T-helper 2 cell treated with Interferon-gamma antibody and Interleukin-4, amounts not matched to agents 5 μg/mL and 100 μg/mL, for 36 hours (primary cell): ENCODE data around the gene PLA2G1B.

Experiments
- DNase-seq: peaks from one replicate; pipeline ENCODE4 v3.0.0; 2021; ENCODE audit warnings: low spot score
- H3K27ac Mint-ChIP-seq: one replicate; pipeline ENCODE4 v1.8.0; 2021; ENCODE audit warnings: mild to moderate bottlenecking, mixed read lengths
- H3K27me3 Mint-ChIP-seq: one replicate; pipeline ENCODE4 v1.8.0; 2021; ENCODE audit warnings: low read depth, mixed read lengths
- H3K36me3 Mint-ChIP-seq: one replicate; pipeline ENCODE4 v1.8.0; 2021; ENCODE audit warnings: low read depth, mixed read lengths
- H3K4me1 Mint-ChIP-seq: one replicate; pipeline ENCODE4 v1.8.0; 2021; ENCODE audit warnings: low read depth, mixed read lengths
- H3K4me3 Mint-ChIP-seq: one replicate; pipeline ENCODE4 v1.8.0; 2022; ENCODE audit warnings: mild to moderate bottlenecking, moderate library complexity, mixed read lengths
- H3K9me3 Mint-ChIP-seq: one replicate; pipeline ENCODE4 v1.8.0; 2021; ENCODE audit warnings: mixed read lengths

The PLA2G1B gene

GRCh38 chr12:120327593-120327992 lies at the start of gene PLA2G1B:
Gene PLA2G1B, minus strand, starts transcription at chr12:120327779. Its CDS starts 26 bp downstream, at chr12:120327753.
- DNase-seq: no peak
- Mint-ChIP-seq H3K36me3 (no peaks in the 10 kb centered on the region), H3K4me1 (peaks cover 5% of the 10 kb centered on the region), H3K9me3 (no peaks in the 10 kb centered on the region), H3K27me3 (peaks cover 3% of the 10 kb centered on the region), H3K27ac (no peak within 1 kb of the TSS), H3K4me3 (no peak within 1 kb of the TSS)

- Mint-ChIP-seq H3K27ac (no peak overlapping the region), H3K27me3 (peaks cover 56% of the 10 kb centered on the region), H3K36me3 (no peaks in the 10 kb centered on the region), H3K9me3 (no peaks in the 10 kb centered on the region), H3K4me1 (no peaks in the 10 kb centered on the region), H3K4me3 (no peak overlapping the region)
- DNase-seq: no peak
Measured at GRCh38 chr12:120376934-120377572, 49.5 kb upstream of the PLA2G1B start.

GRCh38 chr12:120376416-120376815 lies 48.8 kb upstream of the PLA2G1B start:
- Mint-ChIP-seq H3K4me3 (no peak overlapping the region), H3K36me3 (no peaks in the 10 kb centered on the region), H3K9me3 (no peaks in the 10 kb centered on the region)

GRCh38 chr12:120376009-120376408 lies 48.4 kb upstream of the PLA2G1B start:
- Mint-ChIP-seq H3K4me1 (no peaks in the 10 kb centered on the region), H3K9me3 (no peaks in the 10 kb centered on the region), H3K4me3 (no peak overlapping the region), H3K27me3 (peaks cover 59% of the 10 kb centered on the region), H3K36me3 (no peaks in the 10 kb centered on the region), H3K27ac (no peak overlapping the region)
- DNase-seq: no peak

More at GRCh38 chr12:120376416-120376815, 48.8 kb upstream of the PLA2G1B start:
- peaks cover 57% of the 10 kb centered on the region for H3K27me3 Mint-ChIP-seq
- no peak overlapping the region for H3K27ac Mint-ChIP-seq
- DNase-seq: no peak
- H3K4me1 Mint-ChIP-seq: no peaks in the 10 kb centered on the region

- H3K4me1 Mint-ChIP-seq: peaks cover 7% of the 10 kb centered on the region
- H3K9me3 Mint-ChIP-seq: no peaks in the 10 kb centered on the region
- no peaks in the 10 kb centered on the region for H3K36me3 Mint-ChIP-seq
- no peak overlapping the region for H3K27ac Mint-ChIP-seq
- no peak for DNase-seq
- peaks cover 72% of the 10 kb centered on the region for H3K27me3 Mint-ChIP-seq
- no peak overlapping the region for H3K4me3 Mint-ChIP-seq
Measured at GRCh38 chr12:120373683-120374082, 46.1 kb upstream of the PLA2G1B start.

GRCh38 chr12:120370343-120371243 lies 43.0 kb upstream of the PLA2G1B start:
- peak overlapping the region; percentile 69 for H3K4me3 Mint-ChIP-seq
- no peak for DNase-seq
- no peaks in the 10 kb centered on the region for H3K36me3 Mint-ChIP-seq
- peaks cover 8% of the 10 kb centered on the region for H3K4me1 Mint-ChIP-seq
- H3K27ac Mint-ChIP-seq: no peak overlapping the region
- H3K27me3 Mint-ChIP-seq: peaks cover 79% of the 10 kb centered on the region
- H3K9me3 Mint-ChIP-seq: no peaks in the 10 kb centered on the region

- H3K4me3 Mint-ChIP-seq: peak overlapping the region; percentile 69
- no peaks in the 10 kb centered on the region for H3K36me3 Mint-ChIP-seq
- H3K9me3 Mint-ChIP-seq: no peaks in the 10 kb centered on the region
- H3K27me3 Mint-ChIP-seq: peaks cover 76% of the 10 kb centered on the region
- peaks cover 8% of the 10 kb centered on the region for H3K4me1 Mint-ChIP-seq
- no peak for DNase-seq
- H3K27ac Mint-ChIP-seq: no peak overlapping the region
Measured at GRCh38 chr12:120369603-120370342, 42.2 kb upstream of the PLA2G1B start.

GRCh38 chr12:120368789-120369602 lies 41.4 kb upstream of the PLA2G1B start, which contains the start of gene MSI1:
Gene MSI1, minus strand, starts transcription at chr12:120369164. Its CDS starts 73 bp downstream, at chr12:120369091.
- H3K9me3 Mint-ChIP-seq: no peaks in the 10 kb centered on the region
- H3K4me3 Mint-ChIP-seq: peak within 1 kb of the TSS; percentile 69
- peaks cover 8% of the 10 kb centered on the region for H3K4me1 Mint-ChIP-seq
- H3K36me3 Mint-ChIP-seq: no peaks in the 10 kb centered on the region
- H3K27ac Mint-ChIP-seq: no peak within 1 kb of the TSS
- peaks cover 75% of the 10 kb centered on the region for H3K27me3 Mint-ChIP-seq
- DNase-seq: no peak

GRCh38 chr12:120367924-120368788 lies 40.6 kb upstream of the PLA2G1B start:
- H3K27me3 Mint-ChIP-seq: peaks cover 80% of the 10 kb centered on the region
- H3K4me1 Mint-ChIP-seq: peaks cover 8% of the 10 kb centered on the region
- H3K36me3 Mint-ChIP-seq: no peaks in the 10 kb centered on the region
- peak; percentile 18 for DNase-seq
- no peaks in the 10 kb centered on the region for H3K9me3 Mint-ChIP-seq
- peak overlapping the region; percentile 41 for H3K4me3 Mint-ChIP-seq
- H3K27ac Mint-ChIP-seq: no peak overlapping the region

GRCh38 chr12:120367233-120367923 lies 39.8 kb upstream of the PLA2G1B start:
- H3K27me3 Mint-ChIP-seq: peaks cover 79% of the 10 kb centered on the region
- no peaks in the 10 kb centered on the region for H3K36me3 Mint-ChIP-seq
- peak overlapping the region; percentile 41 for H3K4me3 Mint-ChIP-seq
- no peak overlapping the region for H3K27ac Mint-ChIP-seq
- H3K9me3 Mint-ChIP-seq: no peaks in the 10 kb centered on the region
- peaks cover 8% of the 10 kb centered on the region for H3K4me1 Mint-ChIP-seq
- no peak for DNase-seq

GRCh38 chr12:120366845-120367232 lies 39.3 kb upstream of the PLA2G1B start:
- peaks cover 79% of the 10 kb centered on the region for H3K27me3 Mint-ChIP-seq
- H3K36me3 Mint-ChIP-seq: no peaks in the 10 kb centered on the region
- H3K27ac Mint-ChIP-seq: no peak overlapping the region
- H3K4me3 Mint-ChIP-seq: no peak overlapping the region
- no peak for DNase-seq
- H3K4me1 Mint-ChIP-seq: peaks cover 8% of the 10 kb centered on the region
- no peaks in the 10 kb centered on the region for H3K9me3 Mint-ChIP-seq

GRCh38 chr12:120366341-120366705 lies 38.7 kb upstream of the PLA2G1B start:
- no peak for DNase-seq
- no peaks in the 10 kb centered on the region for H3K36me3 Mint-ChIP-seq

More at GRCh38 chr12:120366341-120366705, 38.7 kb upstream of the PLA2G1B start:
- Mint-ChIP-seq H3K4me3 (no peak overlapping the region), H3K27me3 (peaks cover 74% of the 10 kb centered on the region), H3K9me3 (no peaks in the 10 kb centered on the region), H3K27ac (no peak overlapping the region), H3K4me1 (peaks cover 8% of the 10 kb centered on the region)
